K562 (cell line): Measurements from ENCODE around the gene GATC. TPM values are rescaled to one million over a fixed set of nuclear protein-coding genes. Genes with fewer than 3 reads are reported as not detected.

Experiments
- ADNP ChIP-seq: fragments of 200-800 bp; sonication (Bioruptor generic); IDR thresholded peaks from 2 replicates; pipeline ENCODE4 v1.6.1; 2016; ENCODE audit warnings: missing genetic modification characterization, missing compliant biosample characterization
- BRCA1 ChIP-seq, 2 experiments: fragments of 450-650 bp in 1 of 2; sonication (generic) in 1 of 2; formaldehyde crosslinking in 1 of 2; IDR thresholded peaks; 2 replicates each; pipeline versions ENCODE4 v1.5.0 to v1.6.1; 2017 to 2020; ENCODE audit warnings: mild to moderate bottlenecking in 1 of 2, missing genetic modification reagents in 1 of 2
- CBFB ChIP-seq: sonication (generic); formaldehyde crosslinking; IDR thresholded peaks from 2 replicates; pipeline ENCODE4 v1.4.0; 2020; ENCODE audit warnings: mild to moderate bottlenecking, missing genetic modification reagents
- CCAR2 ChIP-seq: fragments of 200-400 bp; formaldehyde crosslinking; IDR thresholded peaks from 2 replicates; pipeline ENCODE4 v1.6.1; 2017; ENCODE audit warnings: mild to moderate bottlenecking, low read depth, low read length
- CTBP1 ChIP-seq: fragments of 450-650 bp; IDR thresholded peaks from 2 replicates; pipeline ENCODE4 v1.6.1; 2016; ENCODE audit warnings: borderline replicate concordance
- CXXC5 ChIP-seq: fragments of 250-450 bp; sonication (Bioruptor Pico); IDR thresholded peaks from 2 replicates; pipeline ENCODE4 v1.8.0; 2022; ENCODE audit warnings: inconsistent platforms, mild to moderate bottlenecking, moderate library complexity
- DDX20 ChIP-seq: fragments of 450-650 bp; IDR thresholded peaks from 2 replicates; pipeline ENCODE4 v1.6.1; 2016; ENCODE audit warnings: missing genetic modification characterization, low read depth, mild to moderate bottlenecking, missing compliant biosample characterization, moderate library complexity
- GTF2F1 ChIP-seq: IDR thresholded peaks from 2 replicates; pipeline ENCODE4 v1.6.1; 2011; ENCODE audit warnings: low read depth, low read length, improper control_type of control experiment
- JUNB ChIP-seq: fragments of 450-650 bp; formaldehyde crosslinking; conservative IDR thresholded peaks from 2 replicates; pipeline ENCODE4 v1.4.0; 2020; ENCODE audit warnings: mild to moderate bottlenecking
- MCM3 ChIP-seq: fragments of 450-650 bp; IDR thresholded peaks from 2 replicates; pipeline ENCODE4 v1.6.1; 2016
- SNRNP70 ChIP-seq: fragments of 200-400 bp; formaldehyde crosslinking; optimal IDR thresholded peaks from 2 replicates; pipeline ENCODE3; 2017; ENCODE audit warnings: low read depth, low read length
- ZBTB1 ChIP-seq: sonication (generic); formaldehyde crosslinking; IDR thresholded peaks from 2 replicates; pipeline ENCODE4 v1.8.1; 2023; ENCODE audit warnings: missing genetic modification reagents, low read depth, mild to moderate bottlenecking, borderline replicate concordance
- ZFP1 ChIP-seq: fragments of 450-650 bp; formaldehyde crosslinking; IDR thresholded peaks from 2 replicates; pipeline ENCODE4 v1.4.0; 2020; ENCODE audit warnings: mild to moderate bottlenecking, mixed read lengths
- ZFPM2 ChIP-seq: fragments of 250-450 bp; sonication (Bioruptor Pico); IDR thresholded peaks from 2 replicates; pipeline ENCODE4 v1.5.1; 2022; ENCODE audit warnings: mild to moderate bottlenecking
- ZKSCAN8 ChIP-seq: fragments of 200-800 bp; sonication (Bioruptor generic); IDR thresholded peaks from 2 replicates; pipeline ENCODE4 v1.6.1; 2016; ENCODE audit warnings: missing genetic modification characterization, missing compliant biosample characterization
- ZNF282 ChIP-seq: sonication (generic); formaldehyde crosslinking; IDR thresholded peaks from 2 replicates; pipeline ENCODE4 v1.8.1; 2023; ENCODE audit warnings: missing genetic modification reagents
- ZNF324 ChIP-seq: fragments of 250-450 bp; sonication (Bioruptor Pico); IDR thresholded peaks from 2 replicates; pipeline ENCODE4 v1.4.0; 2020; ENCODE audit warnings: mild to moderate bottlenecking
- ZNF436 ChIP-seq: fragments of 250-450, 450-650 bp; sonication (Bioruptor Pico); formaldehyde crosslinking; IDR thresholded peaks from 2 replicates; pipeline ENCODE4 v1.7.0; 2020; ENCODE audit warnings: mild to moderate bottlenecking
- ZNF717 ChIP-seq: fragments of 250-450 bp; sonication (Bioruptor Pico); IDR thresholded peaks from 2 replicates; pipeline ENCODE4 v1.5.0; 2021
- polyA plus RNA-seq, 8 experiments: library from polyadenylated mRNA; depleted of rRNA in 4 of 8; stranded (reverse) in 5 of 8; unstranded in 3 of 8; fragments of >200 nt; fragmentation: Nextera tagmentation in 2 of 8; fragmentation: Illumina TruSeq in 1 of 8; extraction: Ambion mirVana in 2 of 8; extraction: Trizol in 1 of 8; gene quantifications; 2 replicates each; pipeline versions ENCODE4 v1.2.1 to v1.2.3, GENCODE V29; 2011 to 2014; ENCODE audit warnings: inconsistent platforms in 1 of 8, missing spikeins in 1 of 8
- total RNA-seq, 7 experiments: library from RNA; depleted of rRNA in 6 of 7; stranded (reverse); fragments of >200 nt in 6 of 7; fragmentation: Illumina TruSeq in 2 of 7; extraction: Trizol in 2 of 7; gene quantifications; 2 replicates each; pipeline versions ENCODE4 v1.2.1 to v1.2.3, GENCODE V29; 2011 to 2021; ENCODE audit warnings: low replicate concordance in 1 of 7
- TF ChIP-seq, protein P1 (sequence below), 2 experiments: fragments of 450-650 bp in 1 of 2; sonication (generic) in 1 of 2; formaldehyde crosslinking in 1 of 2; IDR thresholded peaks in 1 of 2; conservative IDR thresholded peaks in 1 of 2; 2 replicates each; pipeline versions ENCODE4 v1.6.1 to v1.8.1; 2016 to 2023; ENCODE audit warnings: mild to moderate bottlenecking in 2 of 2, moderate library complexity in 2 of 2, inconsistent platforms in 1 of 2, missing genetic modification reagents in 1 of 2
- TF ChIP-seq, protein P2 (sequence below): fragments of 250-450 bp; sonication (Bioruptor Pico); IDR thresholded peaks from 2 replicates; pipeline ENCODE4 v1.6.1; 2021; ENCODE audit warnings: mild to moderate bottlenecking
- TF ChIP-seq, protein P3 (sequence below), 3 experiments: IDR thresholded peaks in 2 of 3; conservative IDR thresholded peaks in 1 of 3; 2 replicates each; pipeline ENCODE4 v1.5.1; 2011 to 2012; ENCODE audit warnings: low read length in 3 of 3, mild to moderate bottlenecking in 3 of 3, control low read depth in 2 of 3, improper control_type of control experiment in 1 of 3, inconsistent platforms in 1 of 3, low read depth in 1 of 3, mixed read lengths in 1 of 3, moderate library complexity in 1 of 3; ENCODE audit not compliant: insufficient read depth in 2 of 3

GATC gene
- total and polyA plus RNA-seq, 9 of the 15 experiments (the other 6 are each of a cell fraction or from before 2014, with no cell fraction given) = 5.8 to 52.6 (median 28.2) TPM

DNA sequence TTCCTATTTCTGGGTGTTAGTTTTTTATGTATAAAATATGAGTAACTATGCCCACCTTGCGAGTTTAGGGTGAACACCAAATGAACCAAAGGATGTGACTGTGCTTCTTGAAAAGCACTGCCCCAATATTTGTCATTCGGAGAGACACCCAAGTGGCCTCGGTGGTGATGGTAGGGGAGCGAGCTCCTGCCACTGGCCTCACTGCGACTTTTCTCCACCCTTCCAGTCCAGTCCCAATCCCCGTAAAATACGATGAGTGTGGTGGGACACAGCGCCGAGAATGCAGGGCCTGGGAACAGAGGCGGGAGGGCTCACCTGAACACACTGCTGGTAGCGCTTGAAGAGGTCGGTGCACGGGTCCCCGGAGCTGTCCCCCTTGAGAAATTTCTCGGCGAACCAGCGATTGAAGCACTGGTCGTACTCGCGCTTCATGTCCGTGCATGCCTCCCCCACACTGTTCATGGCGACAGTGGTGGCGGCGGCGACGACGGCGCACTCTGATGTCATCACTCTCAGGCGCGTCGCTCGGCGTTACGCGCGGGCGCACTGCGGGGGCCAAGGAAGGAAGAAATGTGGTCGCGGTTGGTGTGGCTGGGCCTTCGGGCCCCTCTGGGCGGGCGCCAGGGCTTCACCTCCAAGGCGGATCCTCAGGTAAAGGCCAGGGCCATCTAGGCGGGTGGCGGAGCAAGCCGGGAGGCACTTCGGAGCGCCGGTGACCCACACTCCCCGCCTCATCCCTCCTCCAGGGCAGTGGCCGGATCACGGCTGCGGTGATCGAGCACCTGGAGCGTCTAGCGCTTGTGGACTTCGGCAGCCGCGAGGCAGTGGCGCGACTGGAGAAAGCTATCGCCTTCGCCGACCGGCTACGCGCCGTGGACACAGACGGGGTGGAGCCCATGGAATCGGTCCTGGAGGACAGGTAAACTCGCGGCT lies at the start of gene GATC, which contains the start of gene TRIAP1 (continued):
- TF ChIP-seq SNRNP70 = no peak
- TF ChIP-seq ADNP = no peak
- peak; percentile 80; the same call in 1 of the 2 replicates for TF ChIP-seq GTF2F1
- TF ChIP-seq JUNB (CRISPR knock-in tag) = no peak
- TF ChIP-seq CCAR2 = no peak
- no peak; the same call in 1 of the 2 replicates for TF ChIP-seq CBFB
- TF ChIP-seq, protein P1, sequence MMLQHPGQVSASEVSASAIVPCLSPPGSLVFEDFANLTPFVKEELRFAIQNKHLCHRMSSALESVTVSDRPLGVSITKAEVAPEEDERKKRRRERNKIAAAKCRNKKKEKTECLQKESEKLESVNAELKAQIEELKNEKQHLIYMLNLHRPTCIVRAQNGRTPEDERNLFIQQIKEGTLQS (IDR thresholded peaks at IDR 0.05) = peak; percentile 75
- TF ChIP-seq, protein P1 (CRISPR knock-in tag; conservative IDR thresholded peaks at IDR 0.05) = no peak
- TF ChIP-seq, protein P2, sequence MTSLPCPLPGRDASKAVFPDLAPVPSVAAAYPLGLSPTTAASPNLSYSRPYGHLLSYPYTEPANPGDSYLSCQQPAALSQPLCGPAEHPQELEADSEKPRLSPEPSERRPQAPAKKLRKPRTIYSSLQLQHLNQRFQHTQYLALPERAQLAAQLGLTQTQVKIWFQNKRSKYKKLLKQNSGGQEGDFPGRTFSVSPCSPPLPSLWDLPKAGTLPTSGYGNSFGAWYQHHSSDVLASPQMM (CRISPR knock-in tag) = no peak
- TF ChIP-seq ZFP1 (CRISPR knock-in tag) = no peak
- TF ChIP-seq BRCA1 (IDR thresholded peaks at IDR 0.05) = no peak
- TF ChIP-seq BRCA1 (CRISPR knock-in tag; IDR thresholded peaks at IDR 0.05) = no peak
- no peak for TF ChIP-seq ZNF717
- peak; percentile 97 for TF ChIP-seq CXXC5 (CRISPR knock-in tag)
- no peak for TF ChIP-seq MCM3
- TF ChIP-seq ZNF436 = no peak
- TF ChIP-seq CTBP1 = peak; percentile 70; the same call in 1 of the 2 replicates
- no peak for TF ChIP-seq ZNF324 (CRISPR knock-in tag)
- TF ChIP-seq ZKSCAN8 (CRISPR knock-in tag) = no peak
- TF ChIP-seq, protein P3, sequence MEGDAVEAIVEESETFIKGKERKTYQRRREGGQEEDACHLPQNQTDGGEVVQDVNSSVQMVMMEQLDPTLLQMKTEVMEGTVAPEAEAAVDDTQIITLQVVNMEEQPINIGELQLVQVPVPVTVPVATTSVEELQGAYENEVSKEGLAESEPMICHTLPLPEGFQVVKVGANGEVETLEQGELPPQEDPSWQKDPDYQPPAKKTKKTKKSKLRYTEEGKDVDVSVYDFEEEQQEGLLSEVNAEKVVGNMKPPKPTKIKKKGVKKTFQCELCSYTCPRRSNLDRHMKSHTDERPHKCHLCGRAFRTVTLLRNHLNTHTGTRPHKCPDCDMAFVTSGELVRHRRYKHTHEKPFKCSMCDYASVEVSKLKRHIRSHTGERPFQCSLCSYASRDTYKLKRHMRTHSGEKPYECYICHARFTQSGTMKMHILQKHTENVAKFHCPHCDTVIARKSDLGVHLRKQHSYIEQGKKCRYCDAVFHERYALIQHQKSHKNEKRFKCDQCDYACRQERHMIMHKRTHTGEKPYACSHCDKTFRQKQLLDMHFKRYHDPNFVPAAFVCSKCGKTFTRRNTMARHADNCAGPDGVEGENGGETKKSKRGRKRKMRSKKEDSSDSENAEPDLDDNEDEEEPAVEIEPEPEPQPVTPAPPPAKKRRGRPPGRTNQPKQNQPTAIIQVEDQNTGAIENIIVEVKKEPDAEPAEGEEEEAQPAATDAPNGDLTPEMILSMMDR (IDR thresholded peaks at IDR 0.05 in 2 of 3, conservative IDR thresholded peaks at IDR 0.05 in 1 of 3; ENCODE audit: insufficient read depth in 2 of 3, low read depth in 1 of 3, low read length in 3 of 3) = no peak
- TF ChIP-seq DDX20 (tag) = no peak
- TF ChIP-seq ZFPM2 (CRISPR knock-in tag) = 0 out of 2 replicates have a peak, but pooled peaks have one; percentile 9
- no peak for TF ChIP-seq ZNF282 (CRISPR knock-in tag)
- peak; percentile 32; the same call in 1 of the 2 replicates for TF ChIP-seq ZBTB1 (CRISPR knock-in tag)
